Fibroblast of lung (primary cell): Measurements from ENCODE around the gene SLC66A3. TPM values are rescaled to one million over a fixed set of nuclear protein-coding genes. Genes with fewer than 3 reads are reported as not detected.

Experiments
- DNase-seq, 2 donors: peaks; one replicate each; pipeline versions ENCODE4 v3.0.0 to v3.0.0-alpha.2; 2010; ENCODE audit warnings: low read depth in 2 of 2
- H2AFZ ChIP-seq: 2 replicates; pipeline ENCODE4 v1.5.1; 2012; ENCODE audit warnings: low read length, control low read depth, inconsistent platforms
- H3K27ac ChIP-seq: 2 replicates; pipeline ENCODE4 v1.5.1; 2011; ENCODE audit warnings: low read length, control low read depth; ENCODE audit not compliant: insufficient read depth
- H3K27me3 ChIP-seq: 2 replicates; pipeline ENCODE4 v1.5.1; 2011; ENCODE audit warnings: mild to moderate bottlenecking, low read length; ENCODE audit not compliant: control insufficient read depth, insufficient read depth
- H3K36me3 ChIP-seq: 2 replicates; pipeline ENCODE4 v1.5.1; 2011; ENCODE audit warnings: low read length; ENCODE audit not compliant: control insufficient read depth, insufficient read depth
- H3K4me1 ChIP-seq: 2 replicates; pipeline ENCODE4 v1.5.1; 2011; ENCODE audit warnings: low read length; ENCODE audit not compliant: control insufficient read depth, insufficient read depth; ENCODE audit errors: extremely low read depth
- H3K4me2 ChIP-seq: 2 replicates; pipeline ENCODE4 v1.5.1; 2011; ENCODE audit warnings: low read length, control low read depth; ENCODE audit not compliant: insufficient read depth; ENCODE audit errors: extremely low read depth
- H3K4me3 ChIP-seq, 4 experiments: fragments of 200-600 bp in 1 of 4; sonication (generic) in 1 of 4; replicated peaks in 1 of 4; 2 replicates each; pipeline ENCODE4 v1.5.1; 2011 to 2016; ENCODE audit warnings: low read length in 4 of 4, low read depth in 3 of 4, mild to moderate bottlenecking in 3 of 4, control low read depth in 2 of 4, inconsistent platforms in 1 of 4, mixed read lengths in 1 of 4; ENCODE audit not compliant: insufficient read depth in 1 of 4; ENCODE audit errors: control extremely low read depth in 1 of 4
- H3K79me2 ChIP-seq: 2 replicates; pipeline ENCODE4 v1.5.1; 2012; ENCODE audit warnings: mild to moderate bottlenecking, low read length, inconsistent platforms; ENCODE audit not compliant: control insufficient read depth, insufficient read depth
- H3K9ac ChIP-seq: 2 replicates; pipeline ENCODE4 v1.5.1; 2011; ENCODE audit warnings: mild to moderate bottlenecking, low read length, control low read depth; ENCODE audit not compliant: insufficient read depth
- H3K9me3 ChIP-seq: 2 replicates; pipeline ENCODE4 v1.5.1; 2012; ENCODE audit warnings: low read depth, low read length; ENCODE audit not compliant: control insufficient read depth, insufficient read depth
- H4K20me1 ChIP-seq: 2 replicates; pipeline ENCODE4 v1.5.1; 2011; ENCODE audit warnings: low read length; ENCODE audit not compliant: control insufficient read depth, insufficient read depth; ENCODE audit errors: extremely low read depth
- EZH2 ChIP-seq: IDR thresholded peaks from 2 replicates; pipeline ENCODE4 v1.5.1; 2012; ENCODE audit warnings: low read length, control low read depth, mild to moderate bottlenecking; ENCODE audit errors: missing control alignments
- polyA plus RNA-seq, 2 donors: library from polyadenylated mRNA; depleted of rRNA in 1 of 2; stranded (reverse) in 1 of 2; unstranded in 1 of 2; fragments of >200 nt; gene quantifications; 2 replicates each; pipeline ENCODE4 v1.2.1, GENCODE V29; 2011 to 2012; ENCODE audit warnings: missing spikeins in 1 of 2
- total RNA-seq: library from RNA; depleted of rRNA; stranded (reverse); fragments of >200 nt; gene quantifications from 2 replicates; pipeline ENCODE4 v1.2.1, GENCODE V29; 2014
- TF ChIP-seq, protein P1 (sequence below), 2 donors: IDR thresholded peaks in 1 of 2; conservative IDR thresholded peaks in 1 of 2; 1 replicate in 1 of 2; 2 replicates in 1 of 2; pipeline ENCODE4 v1.5.1; 2011 to 2012; ENCODE audit warnings: low read length in 2 of 2, control low read depth in 1 of 2, inconsistent platforms in 1 of 2, low read depth in 1 of 2, mild to moderate bottlenecking in 1 of 2

Gene SLC66A3
- total and polyA plus RNA-seq, 2 donors (not counting 1 experiment from before 2014, with no cell fraction given), result 31.7 to 39.8 TPM

DNA sequence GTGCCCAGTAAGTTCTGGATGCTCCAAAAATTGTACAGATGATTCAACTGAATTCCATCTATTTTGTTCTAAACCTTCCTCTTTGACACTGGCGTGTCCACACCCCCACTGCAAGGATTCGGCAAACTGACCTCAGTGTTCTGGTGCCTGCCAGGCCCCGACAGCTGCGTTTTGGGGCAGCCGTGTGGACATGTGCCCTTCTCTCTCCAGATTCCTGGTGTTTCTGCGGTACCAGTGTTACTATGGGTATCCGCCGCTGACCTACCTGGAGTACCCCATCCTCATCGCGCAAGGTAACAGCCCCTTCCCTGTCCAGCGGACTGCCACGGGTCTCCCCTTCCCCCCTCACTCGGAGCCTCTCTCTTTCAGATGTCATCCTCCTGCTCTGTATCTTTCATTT is 5.0 kb downstream of the SLC66A3 start:
- H3K36me3 ChIP-seq, result no peaks in the 10 kb centered on the region
- no peak overlapping the region for H3K27ac ChIP-seq
- TF ChIP-seq EZH2, result no peak
- TF ChIP-seq, protein P1, sequence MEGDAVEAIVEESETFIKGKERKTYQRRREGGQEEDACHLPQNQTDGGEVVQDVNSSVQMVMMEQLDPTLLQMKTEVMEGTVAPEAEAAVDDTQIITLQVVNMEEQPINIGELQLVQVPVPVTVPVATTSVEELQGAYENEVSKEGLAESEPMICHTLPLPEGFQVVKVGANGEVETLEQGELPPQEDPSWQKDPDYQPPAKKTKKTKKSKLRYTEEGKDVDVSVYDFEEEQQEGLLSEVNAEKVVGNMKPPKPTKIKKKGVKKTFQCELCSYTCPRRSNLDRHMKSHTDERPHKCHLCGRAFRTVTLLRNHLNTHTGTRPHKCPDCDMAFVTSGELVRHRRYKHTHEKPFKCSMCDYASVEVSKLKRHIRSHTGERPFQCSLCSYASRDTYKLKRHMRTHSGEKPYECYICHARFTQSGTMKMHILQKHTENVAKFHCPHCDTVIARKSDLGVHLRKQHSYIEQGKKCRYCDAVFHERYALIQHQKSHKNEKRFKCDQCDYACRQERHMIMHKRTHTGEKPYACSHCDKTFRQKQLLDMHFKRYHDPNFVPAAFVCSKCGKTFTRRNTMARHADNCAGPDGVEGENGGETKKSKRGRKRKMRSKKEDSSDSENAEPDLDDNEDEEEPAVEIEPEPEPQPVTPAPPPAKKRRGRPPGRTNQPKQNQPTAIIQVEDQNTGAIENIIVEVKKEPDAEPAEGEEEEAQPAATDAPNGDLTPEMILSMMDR (conservative IDR thresholded peaks at IDR 0.05 in 1 of 2, IDR thresholded peaks at IDR 0.05 in 1 of 2; ENCODE audit: low read depth in 1 of 2, low read length in 2 of 2), result no peak
- no peaks in the 10 kb centered on the region for H4K20me1 ChIP-seq
- no peak overlapping the region for H3K4me3 ChIP-seq
- no peak overlapping the region for H3K9ac ChIP-seq
- H3K4me2 ChIP-seq, result no peak overlapping the region
- no peak for DNase-seq
- no peak overlapping the region for H2AFZ ChIP-seq
- H3K79me2 ChIP-seq, result no peaks in the 10 kb centered on the region
- H3K27me3 ChIP-seq, result no peaks in the 10 kb centered on the region
- no peaks in the 10 kb centered on the region for H3K9me3 ChIP-seq
- H3K4me1 ChIP-seq, result peaks cover 3% of the 10 kb centered on the region

DNA sequence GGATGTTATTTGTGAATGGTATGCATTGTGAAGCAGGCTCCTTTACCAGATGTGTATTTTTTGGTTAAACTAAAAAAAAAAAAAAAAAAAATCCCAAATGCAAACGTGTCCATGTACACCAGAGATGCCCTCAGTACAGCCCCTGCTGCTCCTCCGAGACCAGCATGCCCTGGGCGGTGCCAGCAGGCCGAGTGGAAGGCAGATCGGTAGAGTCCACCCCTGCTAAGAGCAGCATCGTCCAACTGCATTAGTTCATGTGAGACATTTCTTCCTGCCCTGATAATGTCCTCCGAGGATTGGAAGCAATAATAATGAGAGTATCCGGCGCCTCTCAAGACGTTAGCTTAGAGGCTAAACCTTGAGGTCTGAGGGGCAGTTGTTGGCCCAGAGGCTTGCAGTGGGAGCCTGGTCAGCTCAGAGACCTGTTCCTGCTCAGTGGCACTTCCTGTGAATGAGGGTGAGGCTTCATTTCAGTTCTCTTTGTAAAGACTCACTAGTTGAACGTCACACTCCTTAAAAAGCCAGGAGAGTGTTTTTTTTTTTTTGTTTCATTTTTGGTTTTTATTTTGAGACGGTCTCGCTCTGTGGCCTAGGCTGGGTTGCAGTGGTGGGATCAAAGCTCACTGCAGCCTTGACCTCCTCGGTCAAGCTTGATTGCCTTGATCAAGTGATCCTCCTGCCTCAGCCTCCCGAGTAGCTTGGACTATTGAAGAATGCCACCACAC is 5.6 kb downstream of the SLC66A3 start:
- Histone ChIP-seq H3K4me2 (no peak overlapping the region), H2AFZ (no peak overlapping the region), H3K4me1 (peaks cover under 1% of the 10 kb centered on the region), H3K79me2 (no peaks in the 10 kb centered on the region), H3K27ac (no peak overlapping the region), H3K9ac (no peak overlapping the region), H4K20me1 (no peaks in the 10 kb centered on the region), H3K4me3 (no peak overlapping the region), H3K27me3 (no peaks in the 10 kb centered on the region), H3K36me3 (no peaks in the 10 kb centered on the region), H3K9me3 (no peaks in the 10 kb centered on the region)
- no peak for TF ChIP-seq EZH2
- TF ChIP-seq, protein P1 (conservative IDR thresholded peaks at IDR 0.05 in 1 of 2, IDR thresholded peaks at IDR 0.05 in 1 of 2; ENCODE audit: low read depth in 1 of 2, low read length in 2 of 2), result no peak
- DNase-seq, result no peak

DNA sequence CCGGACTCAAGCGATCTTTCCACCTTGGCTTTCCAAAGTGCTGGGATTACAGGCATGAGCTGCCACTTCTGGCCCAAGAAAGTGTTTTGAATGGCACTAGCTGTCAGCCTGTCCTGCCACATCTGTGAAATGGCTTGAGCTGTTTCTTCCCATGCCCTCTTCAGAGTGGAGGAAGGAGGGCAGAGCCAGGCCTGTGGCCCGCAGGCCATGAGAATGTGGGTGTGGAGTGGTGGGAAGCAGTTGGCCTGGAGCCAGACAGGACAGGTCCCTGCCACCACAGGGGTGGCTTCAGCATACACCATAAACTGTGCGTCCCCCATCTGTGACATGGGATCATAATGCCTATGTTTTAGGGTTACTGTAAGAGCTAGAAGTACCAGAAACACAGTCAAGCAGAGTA is 6.5 kb downstream of the SLC66A3 start:
- Histone ChIP-seq H3K36me3 (no peaks in the 10 kb centered on the region), H3K9ac (no peak overlapping the region), H3K9me3 (no peaks in the 10 kb centered on the region), H4K20me1 (no peaks in the 10 kb centered on the region), H3K79me2 (no peaks in the 10 kb centered on the region), H3K4me1 (no peaks in the 10 kb centered on the region), H3K27ac (no peak overlapping the region), H2AFZ (no peak overlapping the region), H3K27me3 (no peaks in the 10 kb centered on the region), H3K4me2 (no peak overlapping the region), H3K4me3 (no peak overlapping the region)
- TF ChIP-seq EZH2, result no peak
- TF ChIP-seq, protein P1 (conservative IDR thresholded peaks at IDR 0.05 in 1 of 2, IDR thresholded peaks at IDR 0.05 in 1 of 2; ENCODE audit: low read depth in 1 of 2, low read length in 2 of 2), result no peak
- DNase-seq, result no peak
